ENCODE measurements around the gene SMAD1.

GRCh38 chr4:145540235-145540634, 58.6 kb downstream of the SMAD1 start:
- TF ChIP-seq GATA3 (IDR thresholded peaks at IDR 0.05; ENCODE audit: low read depth, low read length) (no peak), GATA2 (IDR thresholded peaks at IDR 0.05; ENCODE audit: low read depth, low read length) (no peak)

All from SH-SY5Y (cell line).